ENCODE measurements around the gene PPP2R2D.

Gene PPP2R2D

DNA sequence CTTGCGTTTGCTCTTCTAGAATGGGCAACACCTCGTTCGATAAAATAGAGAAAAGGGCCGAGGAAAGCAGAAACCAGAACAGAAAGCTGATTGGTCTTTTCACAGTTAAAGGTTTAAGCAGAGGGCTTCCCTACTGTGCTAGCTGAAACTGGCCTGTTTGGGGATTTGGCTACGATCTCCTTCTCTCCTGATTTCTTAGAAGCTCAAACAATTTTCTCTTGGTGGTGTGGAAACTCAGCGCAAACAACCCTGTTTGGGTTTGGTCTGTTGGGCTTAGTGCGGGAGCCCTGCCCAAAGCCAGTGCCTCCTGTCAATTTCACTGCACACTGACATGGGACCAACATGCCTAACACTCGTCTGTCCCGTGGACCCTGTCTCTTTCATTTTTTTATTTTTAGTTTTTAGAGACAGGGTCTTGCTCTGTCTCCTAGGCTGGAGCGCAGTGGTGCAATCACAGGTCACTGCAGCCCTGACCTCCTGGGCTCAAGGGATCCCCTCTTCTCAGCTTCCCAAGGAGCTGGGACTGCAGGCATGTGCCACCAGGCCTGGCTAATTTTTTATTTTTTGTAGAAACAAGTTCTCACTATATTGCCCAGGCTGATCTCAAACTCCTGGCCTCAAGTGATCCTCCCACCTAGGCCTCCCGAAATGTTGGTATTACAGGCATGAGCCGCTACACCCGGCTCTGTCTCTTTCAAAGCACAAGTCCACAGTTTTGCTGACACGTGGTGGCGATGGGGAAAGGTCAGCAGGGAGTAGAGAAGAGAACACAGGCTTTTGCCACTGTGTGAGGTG lies 97.4 kb downstream of the PPP2R2D start:
- Mint-ChIP-seq H3K27me3 (no peaks in the 10 kb centered on the region), H3K36me3 (ENCODE audit: low read depth) (no peaks in the 10 kb centered on the region), H3K9me3 (no peaks in the 10 kb centered on the region), H3K4me3 (no peak overlapping the region), H3K4me1 (no peaks in the 10 kb centered on the region), H3K27ac (no peak overlapping the region)
- DNase-seq = no peak
- ATAC-seq = no peak

DNA sequence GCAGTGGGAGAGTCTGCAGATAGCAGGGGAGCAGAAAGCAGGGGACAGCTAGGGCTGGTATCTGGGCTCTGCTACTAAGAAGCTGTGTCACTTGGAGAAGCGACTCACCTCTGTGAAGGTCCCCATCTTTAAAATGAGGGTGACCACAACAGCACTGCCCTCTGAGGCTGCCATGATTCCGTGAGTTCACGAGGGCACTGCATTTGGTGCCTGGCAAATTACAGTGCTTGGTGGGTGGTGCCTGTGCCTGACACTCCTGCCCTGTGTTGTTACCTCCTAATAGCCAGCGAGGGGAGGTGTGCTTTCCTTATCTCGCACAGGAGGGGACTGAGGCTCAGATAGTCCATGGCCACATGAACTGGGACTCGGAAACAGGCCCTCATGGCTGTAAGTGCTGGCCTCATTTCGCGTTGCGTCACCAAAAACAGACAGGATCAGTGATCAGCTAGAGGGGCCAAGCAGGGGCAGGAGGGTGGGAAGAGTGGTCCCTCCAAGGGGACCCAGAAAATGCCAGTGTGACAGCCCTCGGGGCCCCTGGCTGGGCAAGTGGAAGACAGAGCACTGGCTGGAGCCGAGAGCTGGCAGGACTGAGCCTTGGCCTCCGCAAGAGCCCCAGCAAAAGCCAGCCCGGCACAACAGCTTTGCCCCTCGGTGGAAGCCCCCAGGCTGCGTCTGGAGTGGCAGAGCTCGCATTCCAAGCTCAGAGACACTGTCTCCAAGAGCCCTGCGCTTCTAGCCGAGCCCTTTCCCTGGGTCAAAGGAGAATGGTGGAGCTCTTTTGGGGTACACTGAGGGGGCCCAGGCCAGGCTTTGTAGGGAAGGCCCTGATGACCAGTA lies 98.3 kb downstream of the PPP2R2D start:
- H3K27me3 Mint-ChIP-seq = no peaks in the 10 kb centered on the region
- no peaks in the 10 kb centered on the region for H3K36me3 Mint-ChIP-seq (ENCODE audit: low read depth)
- ATAC-seq = no peak
- no peaks in the 10 kb centered on the region for H3K4me1 Mint-ChIP-seq
- H3K4me3 Mint-ChIP-seq = no peak overlapping the region
- H3K9me3 Mint-ChIP-seq = no peaks in the 10 kb centered on the region
- H3K27ac Mint-ChIP-seq = no peak overlapping the region
- no peak for DNase-seq

DNA sequence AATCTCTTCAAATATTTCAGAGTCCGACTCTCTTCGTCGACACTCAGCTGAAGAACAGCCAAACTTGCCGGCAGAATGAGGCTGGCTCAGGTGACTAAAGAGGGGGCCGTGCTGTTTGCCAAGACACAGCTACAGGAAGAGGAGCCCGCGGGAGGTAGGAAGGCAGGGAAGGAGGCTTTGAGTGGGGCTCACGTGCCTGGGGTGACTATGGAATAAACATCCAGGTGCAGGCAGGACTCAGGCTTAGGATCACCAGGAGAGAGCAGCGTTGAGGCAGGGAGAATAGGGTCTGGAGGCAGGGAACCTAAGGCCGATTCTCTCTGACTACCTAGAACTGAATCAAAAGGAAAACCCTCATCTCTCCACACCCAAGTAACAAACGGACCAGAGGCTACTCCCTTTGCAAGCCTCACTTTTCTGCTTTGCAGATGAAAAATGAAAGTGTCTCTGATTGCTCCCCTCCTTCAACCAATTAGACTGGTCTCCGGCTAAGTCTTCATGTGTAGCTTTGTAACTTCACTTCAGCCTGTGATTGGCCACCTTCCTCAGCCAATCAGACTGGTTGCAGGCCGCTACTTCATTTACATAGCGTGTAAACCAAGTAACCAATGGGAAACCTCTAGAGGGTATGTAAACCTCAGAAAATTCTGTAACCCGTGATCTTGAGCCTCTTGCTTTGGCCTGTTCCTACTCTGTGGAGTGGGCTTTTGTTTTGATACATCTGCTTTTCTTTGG lies 100.6 kb downstream of the PPP2R2D start:
- Mint-ChIP-seq H3K27me3 (no peaks in the 10 kb centered on the region), H3K4me3 (peak overlapping the region; percentile 6), H3K36me3 (ENCODE audit: low read depth) (no peaks in the 10 kb centered on the region), H3K27ac (no peak overlapping the region), H3K4me1 (peaks cover 6% of the 10 kb centered on the region), H3K9me3 (no peaks in the 10 kb centered on the region)
- ATAC-seq (peak; percentile 21), DNase-seq (no peak)

DNA sequence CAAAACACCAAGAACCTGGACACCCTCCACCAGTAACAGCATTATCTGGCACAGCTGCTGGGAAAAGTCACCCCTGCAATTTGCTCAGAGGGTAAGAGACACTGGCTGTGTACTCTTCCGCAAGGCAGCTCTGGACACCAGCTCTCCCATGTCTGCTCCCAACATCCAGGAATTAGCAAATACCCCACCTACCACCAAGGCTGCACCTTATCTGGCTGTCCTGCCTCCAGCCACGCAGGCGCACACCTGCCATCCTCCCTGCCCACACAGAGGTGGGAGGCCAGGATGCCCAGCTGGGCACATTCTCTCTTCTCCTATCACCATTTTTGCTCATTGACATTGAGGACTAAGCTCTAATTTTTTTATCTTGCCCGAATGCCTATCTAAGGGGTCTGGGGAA lies 101.2 kb downstream of the PPP2R2D start:
- H3K4me3 Mint-ChIP-seq = no peak overlapping the region
- ATAC-seq (no peak), DNase-seq (no peak)
- no peaks in the 10 kb centered on the region for H3K27me3 Mint-ChIP-seq
- H3K27ac Mint-ChIP-seq = no peak overlapping the region
- no peaks in the 10 kb centered on the region for H3K36me3 Mint-ChIP-seq (ENCODE audit: low read depth)
- no peaks in the 10 kb centered on the region for H3K9me3 Mint-ChIP-seq
- H3K4me1 Mint-ChIP-seq = peaks cover 6% of the 10 kb centered on the region

DNA sequence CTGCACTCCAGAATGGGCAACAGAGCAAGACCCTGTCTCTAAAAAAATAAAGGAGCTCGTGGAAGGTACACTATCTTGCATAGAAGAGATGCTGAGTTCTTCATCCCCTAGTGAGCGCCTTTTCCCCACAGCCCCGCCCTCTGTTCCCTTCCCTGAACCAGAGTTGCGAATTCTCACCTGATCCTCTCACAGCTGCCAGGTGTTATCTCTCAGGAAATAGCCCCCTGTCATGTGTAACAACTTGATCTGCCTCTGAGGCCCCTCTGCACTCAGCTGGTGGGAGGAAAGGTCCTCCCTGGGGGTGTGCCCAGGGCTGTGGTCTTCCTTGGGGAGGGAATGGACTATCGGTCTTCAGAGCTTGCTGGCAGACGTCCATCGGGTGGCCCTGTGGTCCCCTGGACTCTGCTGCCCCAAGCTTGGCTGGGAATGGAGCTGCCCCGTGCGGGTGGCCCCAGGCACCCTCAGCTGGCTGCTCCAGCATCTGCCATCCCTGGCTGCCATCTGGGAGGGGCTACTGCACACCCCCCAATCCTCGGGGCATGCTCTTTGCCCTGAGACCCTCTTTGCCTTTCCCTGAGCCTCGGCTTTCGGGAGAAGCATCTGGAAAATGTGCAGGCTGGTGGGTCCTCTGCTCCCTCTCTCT lies 102.6 kb downstream of the PPP2R2D start:
- peaks cover 6% of the 10 kb centered on the region for H3K4me1 Mint-ChIP-seq
- no peak overlapping the region for H3K4me3 Mint-ChIP-seq
- H3K9me3 Mint-ChIP-seq = no peaks in the 10 kb centered on the region
- no peak for DNase-seq
- ATAC-seq = no peak
- no peak overlapping the region for H3K27ac Mint-ChIP-seq
- no peaks in the 10 kb centered on the region for H3K36me3 Mint-ChIP-seq (ENCODE audit: low read depth)
- no peaks in the 10 kb centered on the region for H3K27me3 Mint-ChIP-seq

DNA sequence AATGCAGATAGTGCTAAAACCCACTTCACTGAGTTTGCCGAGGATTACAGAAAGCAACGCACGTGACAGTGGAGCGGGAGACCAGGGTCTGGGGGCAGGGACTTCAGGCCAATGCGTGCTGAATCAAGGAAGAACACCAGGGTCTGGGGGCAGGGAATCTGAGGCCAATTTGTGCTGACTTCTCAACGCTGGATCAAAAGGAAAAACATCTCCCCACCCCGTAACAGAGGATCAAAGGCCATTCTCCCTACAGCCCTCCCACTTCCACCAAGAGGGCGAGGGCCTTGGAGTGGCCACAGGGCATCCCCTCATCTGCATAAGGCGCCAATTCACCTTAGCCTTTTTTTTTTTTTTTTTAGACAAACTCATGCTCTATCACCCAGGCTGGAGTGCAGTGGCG lies 103.2 kb downstream of the PPP2R2D start:
- no peak for DNase-seq
- ATAC-seq = no peak
- Mint-ChIP-seq H3K4me1 (peaks cover 6% of the 10 kb centered on the region), H3K9me3 (no peaks in the 10 kb centered on the region), H3K27me3 (no peaks in the 10 kb centered on the region), H3K27ac (no peak overlapping the region), H3K4me3 (no peak overlapping the region), H3K36me3 (ENCODE audit: low read depth) (no peaks in the 10 kb centered on the region)

DNA sequence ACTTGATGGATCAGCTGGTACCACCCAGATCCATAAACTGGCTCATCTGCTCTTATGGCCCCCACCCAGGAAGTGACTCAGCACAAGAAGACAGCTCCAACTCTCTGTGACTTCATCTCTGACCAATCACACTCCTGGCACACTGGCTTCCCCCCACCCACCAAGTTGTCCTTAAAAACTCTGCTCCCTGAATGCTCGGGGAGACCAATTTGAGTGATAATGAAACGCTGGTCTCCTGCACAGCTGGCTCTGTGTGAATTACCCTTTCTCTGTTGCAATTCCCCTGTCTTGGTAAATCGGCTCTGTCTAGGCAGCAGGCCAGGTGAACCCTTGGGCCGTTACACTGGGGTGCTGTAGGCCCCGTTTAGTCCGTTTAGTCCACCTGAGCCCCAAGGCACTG lies 104.3 kb downstream of the PPP2R2D start:
- H3K27me3 Mint-ChIP-seq = peaks cover 5% of the 10 kb centered on the region
- no peaks in the 10 kb centered on the region for H3K36me3 Mint-ChIP-seq (ENCODE audit: low read depth)
- no peaks in the 10 kb centered on the region for H3K9me3 Mint-ChIP-seq
- H3K4me1 Mint-ChIP-seq = peaks cover 6% of the 10 kb centered on the region
- DNase-seq = no peak
- no peak overlapping the region for H3K4me3 Mint-ChIP-seq
- ATAC-seq = no peak
- no peak overlapping the region for H3K27ac Mint-ChIP-seq

DNA sequence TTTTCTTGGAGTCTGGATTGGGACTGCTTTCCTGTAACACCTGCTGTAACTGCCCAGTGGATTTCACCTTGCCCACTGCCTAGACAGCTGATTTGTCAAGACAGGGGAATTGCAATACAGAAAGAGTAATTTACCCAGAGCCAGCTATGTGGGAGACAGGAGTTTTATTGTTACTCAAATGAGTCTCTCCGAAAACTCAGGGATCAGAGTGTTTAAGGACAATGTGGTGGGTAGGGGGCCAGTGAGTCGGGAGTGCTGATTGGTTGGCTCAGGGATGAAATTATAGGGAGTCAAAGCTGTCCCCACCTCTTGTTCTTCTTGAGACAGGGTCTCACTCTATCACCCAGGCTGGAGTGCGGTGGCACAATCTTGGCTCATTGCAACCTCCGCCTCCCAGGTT lies 106.2 kb downstream of the PPP2R2D start:
- no peak overlapping the region for H3K27ac Mint-ChIP-seq

DNA sequence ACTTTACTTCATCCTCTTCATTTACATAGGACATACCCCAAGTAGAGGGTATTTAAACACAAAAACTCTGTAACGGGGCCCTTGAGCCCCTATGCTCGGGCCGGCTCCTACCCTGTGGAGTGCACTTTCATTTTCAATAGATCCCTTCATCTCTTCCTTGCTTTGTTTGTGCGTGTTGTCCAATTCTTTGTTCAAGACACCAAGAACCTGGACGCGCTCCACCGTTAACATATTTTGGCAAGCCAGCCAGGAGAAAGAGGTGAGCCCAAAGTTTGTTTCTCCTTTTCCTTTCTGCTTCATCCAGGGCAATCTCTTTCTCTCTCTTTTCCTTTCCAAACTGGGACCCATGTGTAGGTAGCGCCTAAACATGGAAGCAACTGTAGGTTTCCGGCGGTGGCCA lies 106.9 kb downstream of the PPP2R2D start:
- ATAC-seq (no peak), DNase-seq (no peak)
- H3K4me1 Mint-ChIP-seq = peaks cover 6% of the 10 kb centered on the region
- no peaks in the 10 kb centered on the region for H3K36me3 Mint-ChIP-seq (ENCODE audit: low read depth)
- H3K27ac Mint-ChIP-seq = no peak overlapping the region
- no peak overlapping the region for H3K4me3 Mint-ChIP-seq
- H3K27me3 Mint-ChIP-seq = peaks cover 9% of the 10 kb centered on the region
- no peaks in the 10 kb centered on the region for H3K9me3 Mint-ChIP-seq

More for the DNA sequence above, 106.2 kb downstream of the PPP2R2D start:
- Mint-ChIP-seq H3K27me3 (peaks cover 9% of the 10 kb centered on the region), H3K4me3 (no peak overlapping the region), H3K36me3 (ENCODE audit: low read depth) (no peaks in the 10 kb centered on the region), H3K9me3 (no peaks in the 10 kb centered on the region), H3K4me1 (peaks cover 6% of the 10 kb centered on the region)
- DNase-seq (no peak), ATAC-seq (no peak)
